HEK293 (cell line): ENCODE data around the gene ARHGAP22.

Source experiments
- CTCF ChIA-PET: fragments of 350-600 bp; formaldehyde crosslinking; extraction: SDS; loops from one replicate; lab custom pipeline; 2021; ENCODE audit warnings: antibody characterized with exemption; lab: Yijun Ruan, JAX
- POLR2A ChIA-PET: fragments of 300-600 bp; formaldehyde crosslinking; extraction: SDS; loops from one replicate; lab custom pipeline; 2020; ENCODE audit warnings: antibody characterized with exemption, inconsistent platforms; lab: Yijun Ruan, JAX
- H3K27ac ChIP-seq: fragments of 200-500 bp; sonication (Bioruptor generic); 2 replicates; pipeline ENCODE4 v1.5.1; 2014; ENCODE audit warnings: low read depth, low read length, control low read depth, inconsistent platforms; ENCODE audit errors: extremely low read depth
- H3K36me3 ChIP-seq, 2 experiments: fragments of 200-500 bp in 1 of 2; sonication (Bioruptor generic) in 1 of 2; 1 replicate in 1 of 2; 2 replicates in 1 of 2; pipeline ENCODE4 v1.5.1; 2014 to 2017; ENCODE audit warnings: inconsistent platforms in 2 of 2, low read length in 2 of 2; ENCODE audit not compliant: control insufficient read depth in 2 of 2, insufficient read depth in 1 of 2
- H3K4me1 ChIP-seq: fragments of 200-500 bp; sonication (Bioruptor generic); 2 replicates; pipeline ENCODE4 v1.5.1; 2014; ENCODE audit warnings: mild to moderate bottlenecking, low read length, inconsistent platforms; ENCODE audit not compliant: control insufficient read depth, insufficient read depth
- H3K4me3 ChIP-seq: 2 replicates; pipeline ENCODE4 v1.5.1; 2011; ENCODE audit warnings: low read depth, mild to moderate bottlenecking, control low read depth, low read length, moderate library complexity
- H3K9me3 ChIP-seq: fragments of 200-500 bp; sonication (Bioruptor generic); 2 replicates; pipeline ENCODE4 v1.5.1; 2014; ENCODE audit warnings: low read depth, low read length, inconsistent platforms; ENCODE audit not compliant: control insufficient read depth, insufficient read depth
- GFI1B ChIP-seq: fragments of 450-650 bp; formaldehyde crosslinking; IDR thresholded peaks from 2 replicates; pipeline ENCODE4 v1.5.1; 2016; ENCODE audit warnings: missing biosample characterization, missing genetic modification characterization
- ZBTB20 ChIP-seq: fragments of 450-650 bp; formaldehyde crosslinking; IDR thresholded peaks from 2 replicates; pipeline ENCODE4 v1.5.1; 2016; ENCODE audit warnings: missing biosample characterization, missing genetic modification characterization
- ZBTB48 ChIP-seq: fragments of 450-650 bp; formaldehyde crosslinking; IDR thresholded peaks from 2 replicates; pipeline ENCODE4 v1.5.1; 2016; ENCODE audit warnings: missing biosample characterization, missing genetic modification characterization
- ZFP3 ChIP-seq: fragments of 450-650 bp; formaldehyde crosslinking; IDR thresholded peaks from 2 replicates; pipeline ENCODE4 v1.5.1; 2016; ENCODE audit warnings: low read depth, missing biosample characterization, missing genetic modification characterization
- ZFP69B ChIP-seq: fragments of 450-650 bp; formaldehyde crosslinking; IDR thresholded peaks from 2 replicates; pipeline ENCODE4 v1.5.1; 2016; ENCODE audit warnings: missing biosample characterization, missing genetic modification characterization
- ZNF114 ChIP-seq: fragments of 450-650 bp; formaldehyde crosslinking; IDR thresholded peaks from 2 replicates; pipeline ENCODE4 v1.5.0; 2017; ENCODE audit warnings: missing biosample characterization, missing genetic modification characterization
- ZNF155 ChIP-seq: fragments of 450-650 bp; formaldehyde crosslinking; IDR thresholded peaks from 2 replicates; pipeline ENCODE4 v1.5.1; 2016; ENCODE audit warnings: missing biosample characterization, missing genetic modification characterization
- ZNF19 ChIP-seq: fragments of 450-650 bp; formaldehyde crosslinking; IDR thresholded peaks from 2 replicates; pipeline ENCODE4; 2016; ENCODE audit warnings: missing biosample characterization, missing genetic modification characterization, low read depth
- ZNF510 ChIP-seq: fragments of 450-650 bp; formaldehyde crosslinking; IDR thresholded peaks from 2 replicates; pipeline ENCODE4 v1.5.1; 2018; ENCODE audit warnings: mild to moderate bottlenecking, missing genetic modification characterization, missing biosample characterization; ENCODE audit not compliant: insufficient replicate concordance
- ZNF558 ChIP-seq: fragments of 450-650 bp; formaldehyde crosslinking; IDR thresholded peaks from 2 replicates; pipeline ENCODE4 v1.5.1; 2016; ENCODE audit warnings: missing biosample characterization, missing genetic modification characterization
- ZNF561 ChIP-seq: fragments of 450-650 bp; IDR thresholded peaks from 2 replicates; pipeline ENCODE4 v1.5.1; 2018; ENCODE audit warnings: missing biosample characterization, missing genetic modification characterization, borderline replicate concordance
- ZNF571 ChIP-seq: fragments of 450-650 bp; formaldehyde crosslinking; IDR thresholded peaks from 2 replicates; pipeline ENCODE4 v1.5.0; 2017; ENCODE audit warnings: missing biosample characterization, missing genetic modification characterization
- ZNF596 ChIP-seq: fragments of 450-650 bp; IDR thresholded peaks from 2 replicates; pipeline ENCODE4 v1.5.0; 2018; ENCODE audit warnings: missing biosample characterization, mild to moderate bottlenecking, missing genetic modification characterization, moderate library complexity
- ZNF610 ChIP-seq: fragments of 450-650 bp; formaldehyde crosslinking; IDR thresholded peaks from 2 replicates; pipeline ENCODE4 v1.5.1; 2016; ENCODE audit warnings: missing biosample characterization, missing genetic modification characterization, borderline replicate concordance
- ZNF629 ChIP-seq: fragments of 450-650 bp; formaldehyde crosslinking; IDR thresholded peaks from 2 replicates; pipeline ENCODE4 v1.5.1; 2017; ENCODE audit warnings: missing biosample characterization, missing genetic modification characterization
- ZNF654 ChIP-seq: fragments of 450-650 bp; formaldehyde crosslinking; IDR thresholded peaks from 2 replicates; pipeline ENCODE4 v1.5.1; 2016; ENCODE audit warnings: low read depth, missing biosample characterization, missing genetic modification characterization
- ZNF660 ChIP-seq: fragments of 450-650 bp; IDR thresholded peaks from 2 replicates; pipeline ENCODE4 v1.5.1; 2018; ENCODE audit warnings: missing biosample characterization, mild to moderate bottlenecking, missing genetic modification characterization
- ZNF677 ChIP-seq: fragments of 450-650 bp; IDR thresholded peaks from 2 replicates; pipeline ENCODE4 v1.5.0; 2018; ENCODE audit warnings: missing biosample characterization, mild to moderate bottlenecking, missing genetic modification characterization, moderate library complexity
- ZNF830 ChIP-seq: fragments of 450-650 bp; IDR thresholded peaks from 2 replicates; pipeline ENCODE4 v1.5.0; 2018; ENCODE audit warnings: missing biosample characterization, missing genetic modification characterization, low read depth, mild to moderate bottlenecking, moderate library complexity
- TF ChIP-seq, protein P1 (sequence below): fragments of 450-650 bp; formaldehyde crosslinking; IDR thresholded peaks from 2 replicates; pipeline ENCODE4 v1.5.1; 2016; ENCODE audit warnings: missing biosample characterization, missing genetic modification characterization
- TF ChIP-seq, protein P2 (sequence below): fragments of 450-650 bp; formaldehyde crosslinking; IDR thresholded peaks from 2 replicates; pipeline ENCODE4 v1.5.1; 2017; ENCODE audit warnings: missing biosample characterization, missing genetic modification characterization
- TF ChIP-seq, protein P3 (sequence below): fragments of 450-650 bp; formaldehyde crosslinking; IDR thresholded peaks from 2 replicates; pipeline ENCODE4 v1.5.1; 2016; ENCODE audit warnings: missing biosample characterization, missing genetic modification characterization
- TF ChIP-seq, protein P4 (sequence below): fragments of 450-650 bp; formaldehyde crosslinking; IDR thresholded peaks from 2 replicates; pipeline ENCODE4 v1.5.1; 2016; ENCODE audit warnings: missing biosample characterization, missing genetic modification characterization

Gene ARHGAP22

DNA sequence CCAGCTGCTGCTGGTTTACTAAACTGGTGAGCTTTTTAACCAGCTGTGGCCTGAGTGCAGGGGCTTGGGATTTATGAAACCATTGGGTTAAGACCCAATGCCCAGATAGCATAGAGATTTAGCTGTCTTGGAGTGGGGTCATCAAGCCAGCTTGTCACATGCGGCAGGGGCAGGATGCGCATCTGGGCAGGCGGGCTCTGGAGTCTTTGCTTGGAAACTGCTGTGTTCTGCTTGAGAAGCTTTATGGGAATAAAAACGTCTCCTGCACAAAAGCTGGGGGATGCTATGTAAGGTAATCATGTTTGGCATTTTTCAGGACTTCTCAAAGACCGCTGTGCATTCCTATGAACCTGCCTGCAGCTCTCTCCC is 162.1 kb downstream of the ARHGAP22 start:
- ChIA-PET POLR2A (interaction anchor here (0.6 kb wide), 1 partner anchor 446 kb away, joined by 4 read pairs; no protein-coding TSS in a partner anchor), CTCF (interaction anchor here (0.9 to 1.1 kb wide), 2 partner anchors 64 to 213 kb away, joined by 3 read pairs; no protein-coding TSS in a partner anchor)
- no peaks in the 10 kb centered on the region for H3K9me3 ChIP-seq
- H3K27ac ChIP-seq, result no peak overlapping the region
- TF ChIP-seq ZNF660 (tag by site-specific recombination) (no peak), ZNF155 (tag by site-specific recombination) (no peak), ZNF114 (no peak), ZNF654 (tag by site-specific recombination) (no peak), ZNF677 (no peak), ZFP69B (tag by site-specific recombination) (no peak), GFI1B (tag by site-specific recombination) (no peak), ZNF571 (tag by site-specific recombination) (no peak), ZFP3 (tag by site-specific recombination) (no peak)
- TF ChIP-seq, protein P1, sequence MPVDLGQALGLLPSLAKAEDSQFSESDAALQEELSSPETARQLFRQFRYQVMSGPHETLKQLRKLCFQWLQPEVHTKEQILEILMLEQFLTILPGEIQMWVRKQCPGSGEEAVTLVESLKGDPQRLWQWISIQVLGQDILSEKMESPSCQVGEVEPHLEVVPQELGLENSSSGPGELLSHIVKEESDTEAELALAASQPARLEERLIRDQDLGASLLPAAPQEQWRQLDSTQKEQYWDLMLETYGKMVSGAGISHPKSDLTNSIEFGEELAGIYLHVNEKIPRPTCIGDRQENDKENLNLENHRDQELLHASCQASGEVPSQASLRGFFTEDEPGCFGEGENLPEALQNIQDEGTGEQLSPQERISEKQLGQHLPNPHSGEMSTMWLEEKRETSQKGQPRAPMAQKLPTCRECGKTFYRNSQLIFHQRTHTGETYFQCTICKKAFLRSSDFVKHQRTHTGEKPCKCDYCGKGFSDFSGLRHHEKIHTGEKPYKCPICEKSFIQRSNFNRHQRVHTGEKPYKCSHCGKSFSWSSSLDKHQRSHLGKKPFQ (tag by site-specific recombination), result no peak
- TF ChIP-seq, protein P2, sequence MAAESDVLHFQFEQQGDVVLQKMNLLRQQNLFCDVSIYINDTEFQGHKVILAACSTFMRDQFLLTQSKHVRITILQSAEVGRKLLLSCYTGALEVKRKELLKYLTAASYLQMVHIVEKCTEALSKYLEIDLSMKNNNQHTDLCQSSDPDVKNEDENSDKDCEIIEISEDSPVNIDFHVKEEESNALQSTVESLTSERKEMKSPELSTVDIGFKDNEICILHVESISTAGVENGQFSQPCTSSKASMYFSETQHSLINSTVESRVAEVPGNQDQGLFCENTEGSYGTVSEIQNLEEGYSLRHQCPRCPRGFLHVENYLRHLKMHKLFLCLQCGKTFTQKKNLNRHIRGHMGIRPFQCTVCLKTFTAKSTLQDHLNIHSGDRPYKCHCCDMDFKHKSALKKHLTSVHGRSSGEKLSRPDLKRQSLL (tag by site-specific recombination), result no peak
- TF ChIP-seq, protein P3, sequence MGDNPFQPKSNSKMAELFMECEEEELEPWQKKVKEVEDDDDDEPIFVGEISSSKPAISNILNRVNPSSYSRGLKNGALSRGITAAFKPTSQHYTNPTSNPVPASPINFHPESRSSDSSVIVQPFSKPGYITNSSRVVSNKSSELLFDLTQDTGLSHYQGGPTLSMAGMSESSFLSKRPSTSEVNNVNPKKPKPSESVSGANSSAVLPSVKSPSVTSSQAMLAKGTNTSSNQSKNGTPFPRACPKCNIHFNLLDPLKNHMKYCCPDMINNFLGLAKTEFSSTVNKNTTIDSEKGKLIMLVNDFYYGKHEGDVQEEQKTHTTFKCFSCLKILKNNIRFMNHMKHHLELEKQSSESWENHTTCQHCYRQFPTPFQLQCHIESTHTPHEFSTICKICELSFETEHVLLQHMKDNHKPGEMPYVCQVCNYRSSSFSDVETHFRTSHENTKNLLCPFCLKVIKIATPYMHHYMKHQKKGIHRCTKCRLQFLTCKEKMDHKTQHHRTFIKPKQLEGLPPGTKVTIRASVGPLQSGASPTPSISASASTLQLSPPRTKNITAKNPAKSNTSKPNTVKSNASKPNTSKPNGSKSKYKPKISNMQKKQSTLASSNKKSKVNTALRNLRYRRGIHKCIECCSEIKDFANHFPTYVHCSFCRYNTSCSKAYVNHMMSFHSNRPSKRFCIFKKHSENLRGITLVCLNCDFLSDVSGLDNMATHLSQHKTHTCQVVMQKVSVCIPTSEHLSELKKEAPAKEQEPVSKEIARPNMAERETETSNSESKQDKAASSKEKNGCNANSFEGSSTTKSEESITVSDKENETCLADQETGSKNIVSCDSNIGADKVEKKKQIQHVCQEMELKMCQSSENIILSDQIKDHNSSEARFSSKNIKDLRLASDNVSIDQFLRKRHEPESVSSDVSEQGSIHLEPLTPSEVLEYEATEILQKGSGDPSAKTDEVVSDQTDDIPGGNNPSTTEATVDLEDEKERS (tag by site-specific recombination), result no peak
- peaks cover 0 to 13% of the 10 kb centered on the region in 2 experiments; a peak in 1 of 3 replicates for H3K36me3 ChIP-seq
- H3K4me3 ChIP-seq, result no peak overlapping the region
- H3K4me1 ChIP-seq, result no peaks in the 10 kb centered on the region

DNA sequence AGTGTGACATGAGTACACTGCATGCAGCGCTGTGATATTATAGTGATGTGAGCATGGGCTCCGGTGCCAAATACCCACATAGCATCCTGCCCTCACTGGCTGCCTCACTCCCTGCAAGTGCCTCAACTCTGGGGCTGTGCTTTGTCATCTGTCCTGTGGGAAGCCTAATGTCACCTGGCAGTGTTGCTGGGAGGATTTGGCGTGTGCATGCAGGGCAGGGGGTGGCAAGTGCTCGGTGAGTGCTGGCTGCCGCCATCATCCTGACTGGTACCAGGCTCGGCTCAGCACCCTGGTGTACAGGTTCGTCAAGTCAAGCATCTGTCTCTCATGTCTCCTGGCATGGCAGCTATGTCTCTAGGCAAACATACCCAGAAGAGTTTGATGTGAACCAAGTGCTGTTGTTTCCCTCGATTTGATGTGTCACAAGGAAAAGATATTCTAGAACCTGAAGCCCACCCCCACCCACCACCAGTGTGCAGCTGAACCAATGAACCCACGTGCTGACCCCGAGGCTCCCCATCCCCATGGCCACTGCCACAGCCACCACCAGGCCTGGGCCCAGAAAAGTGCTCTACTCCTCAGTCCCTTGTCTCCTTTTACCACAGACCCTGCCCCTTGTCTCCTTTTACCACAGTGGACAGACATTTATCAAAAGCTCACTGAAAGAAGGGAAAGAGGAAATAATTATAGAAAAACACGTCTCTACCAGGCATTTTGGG is 162.6 kb downstream of the ARHGAP22 start:
- Histone ChIP-seq H3K27ac (no peak overlapping the region), H3K36me3 (peaks cover 0 to 15% of the 10 kb centered on the region in 2 experiments; a peak in 1 of 3 replicates), H3K9me3 (no peaks in the 10 kb centered on the region), H3K4me1 (no peaks in the 10 kb centered on the region), H3K4me3 (no peak overlapping the region)
- POLR2A ChIA-PET, result interaction anchor here (0.6 kb wide), 1 partner anchor 447 kb away, joined by 4 read pairs; no protein-coding TSS in a partner anchor
- CTCF ChIA-PET, result interaction anchor here (0.9 to 1.1 kb wide), 2 partner anchors 64 to 214 kb away, joined by 3 read pairs; no protein-coding TSS in a partner anchor
- TF ChIP-seq ZNF561 (tag by site-specific recombination) (no peak), ZNF19 (tag by site-specific recombination) (no peak), ZNF596 (tag by site-specific recombination) (no peak), ZBTB48 (tag by site-specific recombination) (no peak), ZNF558 (no peak), ZNF510 (tag by site-specific recombination) (no peak), ZNF830 (tag by site-specific recombination) (no peak), ZBTB20 (tag by site-specific recombination) (no peak), ZNF610 (no peak), ZNF629 (no peak)
- TF ChIP-seq, protein P2 (tag by site-specific recombination), result no peak
- TF ChIP-seq, protein P4, sequence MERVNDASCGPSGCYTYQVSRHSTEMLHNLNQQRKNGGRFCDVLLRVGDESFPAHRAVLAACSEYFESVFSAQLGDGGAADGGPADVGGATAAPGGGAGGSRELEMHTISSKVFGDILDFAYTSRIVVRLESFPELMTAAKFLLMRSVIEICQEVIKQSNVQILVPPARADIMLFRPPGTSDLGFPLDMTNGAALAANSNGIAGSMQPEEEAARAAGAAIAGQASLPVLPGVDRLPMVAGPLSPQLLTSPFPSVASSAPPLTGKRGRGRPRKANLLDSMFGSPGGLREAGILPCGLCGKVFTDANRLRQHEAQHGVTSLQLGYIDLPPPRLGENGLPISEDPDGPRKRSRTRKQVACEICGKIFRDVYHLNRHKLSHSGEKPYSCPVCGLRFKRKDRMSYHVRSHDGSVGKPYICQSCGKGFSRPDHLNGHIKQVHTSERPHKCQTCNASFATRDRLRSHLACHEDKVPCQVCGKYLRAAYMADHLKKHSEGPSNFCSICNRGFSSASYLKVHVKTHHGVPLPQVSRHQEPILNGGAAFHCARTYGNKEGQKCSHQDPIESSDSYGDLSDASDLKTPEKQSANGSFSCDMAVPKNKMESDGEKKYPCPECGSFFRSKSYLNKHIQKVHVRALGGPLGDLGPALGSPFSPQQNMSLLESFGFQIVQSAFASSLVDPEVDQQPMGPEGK (tag by site-specific recombination), result no peak
